Measurements from ENCODE around the gene CTDP1.

- TF ChIP-seq CTCF (IDR thresholded peaks at IDR 0.05 in 2 of 3, conservative IDR thresholded peaks at IDR 0.05 in 1 of 3; ENCODE audit: insufficient read depth in 2 of 3, low read depth in 1 of 3, low read length in 3 of 3) (no peak), YY1 (IDR thresholded peaks at IDR 0.05; ENCODE audit: borderline replicate concordance in 1 of 3, control insufficient read depth in 1 of 3, extremely low read depth in 1 of 3, insufficient read depth in 3 of 3, insufficient read length in 1 of 3, insufficient replicate concordance in 2 of 3, low read depth in 1 of 3, low read length in 2 of 3) (no peak), SIN3B (IDR thresholded peaks at IDR 0.05; ENCODE audit: low read depth) (no peak), SP1 (CRISPR knock-in tag; IDR thresholded peaks at IDR 0.05) (no peak), ZNF76 (CRISPR knock-in tag; IDR thresholded peaks at IDR 0.05; ENCODE audit: borderline replicate concordance) (no peak), ZNF121 (CRISPR knock-in tag; conservative IDR thresholded peaks at IDR 0.05) (no peak), E2F6 (IDR thresholded peaks at IDR 0.05; ENCODE audit: borderline replicate concordance in 1 of 2, extremely low read depth in 1 of 2, insufficient read depth in 1 of 2, insufficient read length in 1 of 2, low read depth in 1 of 2, low read length in 1 of 2, poor library complexity in 1 of 2, severe bottlenecking in 1 of 2) (no peak), CHD1 (IDR thresholded peaks at IDR 0.05; ENCODE audit: low read length) (no peak), FOS (IDR thresholded peaks at IDR 0.05; ENCODE audit: extremely low read depth, insufficient read length) (no peak), CHD2 (IDR thresholded peaks at IDR 0.05; ENCODE audit: low read depth, low read length) (no peak), RFX7 (CRISPR knock-in tag; IDR thresholded peaks at IDR 0.05) (no peak), MTA1 (IDR thresholded peaks at IDR 0.05; ENCODE audit: borderline replicate concordance) (no peak)
Observed at GRCh38 chr18:79797518-79798345, 118.1 kb downstream of the CTDP1 start, which contains the start of gene KCNG2.
